ENCODE measurements around the gene HOXB8.

HOXB8 gene

GRCh38 chr17:48615047-48615962 lies at the start of gene HOXB8:
Gene HOXB8 (minus strand): TSS chr17:48615292. CDS start chr17:48614704, 588 bp downstream.
- no peak for DNase-seq

GRCh38 chr17:48663134-48663924 lies 48.2 kb upstream of the HOXB8 start:
- no peak for DNase-seq

GRCh38 chr17:48655913-48656312 lies 40.8 kb upstream of the HOXB8 start:
- no peak for DNase-seq

GRCh38 chr17:48649741-48650140 lies 34.6 kb upstream of the HOXB8 start:
- no peak for DNase-seq

- no peak for DNase-seq
These were observed 32.8 kb upstream of the HOXB8 start for GRCh38 chr17:48647963-48648245.

GRCh38 chr17:48647103-48647962 lies 32.2 kb upstream of the HOXB8 start:
- DNase-seq = no peak

- no peak for DNase-seq
These were observed 31.4 kb upstream of the HOXB8 start for GRCh38 chr17:48646183-48647102.

- no peak for DNase-seq
These were observed 30.6 kb upstream of the HOXB8 start for GRCh38 chr17:48645639-48646182.

- DNase-seq = no peak
These were observed 29.9 kb upstream of the HOXB8 start for GRCh38 chr17:48644910-48645557.

GRCh38 chr17:48644159-48644558 lies 29.1 kb upstream of the HOXB8 start:
- no peak for DNase-seq

GRCh38 chr17:48643697-48644012 lies 28.6 kb upstream of the HOXB8 start:
- no peak for DNase-seq

GRCh38 chr17:48642843-48643696 lies 28.0 kb upstream of the HOXB8 start:
- DNase-seq = no peak

GRCh38 chr17:48642059-48642842 lies 27.2 kb upstream of the HOXB8 start:
- DNase-seq = no peak

- DNase-seq = no peak
These were observed 26.5 kb upstream of the HOXB8 start for GRCh38 chr17:48641541-48642058.

- DNase-seq = no peak
These were observed 25.7 kb upstream of the HOXB8 start for GRCh38 chr17:48640858-48641180.

GRCh38 chr17:48639982-48640857 lies 25.1 kb upstream of the HOXB8 start:
- no peak for DNase-seq

- no peak for DNase-seq
These were observed 24.0 kb upstream of the HOXB8 start for GRCh38 chr17:48639136-48639535.
